ENCODE data around the gene HTRA3.

Gene HTRA3

DNA sequence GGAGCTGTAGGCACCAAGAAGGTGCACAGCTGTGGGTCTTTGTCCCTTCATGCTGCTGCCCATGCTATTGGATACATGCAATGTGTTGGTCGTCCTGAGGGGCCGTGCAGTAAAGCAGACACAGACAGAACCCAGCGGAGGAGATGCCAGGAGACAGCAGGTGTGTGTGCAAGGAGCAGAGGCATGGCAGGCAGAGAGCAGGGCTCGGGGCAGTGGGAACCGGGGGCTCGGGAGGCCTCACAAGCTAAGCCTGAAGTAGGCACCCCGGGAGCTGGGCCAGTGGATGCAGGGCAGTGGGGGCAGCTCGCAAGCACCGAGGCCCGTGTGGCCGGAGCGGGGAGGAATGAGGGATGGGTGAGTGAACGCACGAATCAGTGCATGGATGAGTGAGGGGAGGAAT is 13.2 kb downstream of the HTRA3 start:
- no peak for DNase-seq

DNA sequence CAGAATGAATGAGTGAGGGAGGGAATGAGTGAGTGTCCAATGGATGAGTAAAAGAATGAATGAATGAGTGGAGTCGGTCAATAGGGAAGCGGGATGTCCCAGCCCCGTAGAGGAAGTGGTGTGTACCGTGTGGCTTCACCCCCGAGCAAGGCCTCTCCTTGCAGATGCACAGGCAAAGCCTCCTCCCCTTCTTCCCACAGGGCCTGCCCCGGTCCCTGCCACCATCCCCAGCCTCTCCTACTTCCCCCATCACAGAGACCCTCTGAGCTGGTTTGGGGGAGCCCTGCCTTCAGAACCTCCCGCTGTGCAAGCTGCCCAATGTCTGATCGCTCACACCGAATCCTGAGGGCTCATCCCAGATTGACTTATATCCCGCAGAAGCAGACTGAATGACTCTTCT is 13.6 kb downstream of the HTRA3 start:
- no peak for DNase-seq

DNA sequence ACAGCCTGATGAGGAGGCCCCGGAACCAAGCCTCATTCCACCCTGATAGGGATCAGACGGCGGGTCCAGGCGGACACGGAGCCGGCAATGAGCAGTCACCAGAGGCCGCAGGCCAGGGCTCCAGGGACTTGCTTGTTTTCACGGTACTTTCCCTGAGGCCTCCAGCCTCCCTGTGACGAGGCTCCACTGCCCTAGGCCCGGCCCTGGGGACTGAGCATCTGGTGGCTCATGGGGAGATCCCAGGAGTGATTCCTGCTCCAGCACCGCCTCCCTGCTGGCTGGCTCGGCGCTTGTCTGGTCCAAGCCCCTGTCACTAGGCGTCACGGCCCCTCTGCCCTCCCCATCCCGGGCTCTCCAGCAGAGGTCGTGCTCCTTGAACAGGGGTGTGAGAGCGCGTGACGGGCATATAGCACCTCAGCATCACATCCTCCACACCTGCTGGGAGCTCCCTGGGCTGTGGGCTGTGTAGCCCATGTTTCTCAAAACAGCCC is 14.1 kb downstream of the HTRA3 start:
- DNase-seq: no peak

DNA sequence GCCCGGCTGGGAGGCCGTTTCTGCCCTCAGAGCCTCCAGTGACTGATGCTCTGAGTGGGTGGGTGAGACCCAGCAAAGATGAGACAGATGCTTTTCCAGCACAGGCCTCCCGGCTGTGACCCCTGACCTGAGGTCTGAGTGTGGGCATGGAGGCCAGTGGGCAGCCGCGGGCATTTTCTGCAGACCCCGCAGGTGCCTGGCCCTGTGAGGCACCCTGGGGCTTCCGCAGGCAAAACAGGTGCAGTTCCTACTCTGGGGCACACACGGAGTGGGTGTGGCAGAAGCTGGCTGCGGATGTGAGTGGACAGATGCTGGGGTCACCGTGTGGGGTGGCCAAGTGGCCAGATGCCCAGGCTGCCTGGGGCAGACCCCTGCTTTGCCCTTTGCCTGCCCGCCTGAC is 14.8 kb downstream of the HTRA3 start:
- no peak for DNase-seq

- DNase-seq: no peak
These were observed 15.8 kb downstream of the HTRA3 start for GRCh38 chr4:8285143-8285975.

DNA sequence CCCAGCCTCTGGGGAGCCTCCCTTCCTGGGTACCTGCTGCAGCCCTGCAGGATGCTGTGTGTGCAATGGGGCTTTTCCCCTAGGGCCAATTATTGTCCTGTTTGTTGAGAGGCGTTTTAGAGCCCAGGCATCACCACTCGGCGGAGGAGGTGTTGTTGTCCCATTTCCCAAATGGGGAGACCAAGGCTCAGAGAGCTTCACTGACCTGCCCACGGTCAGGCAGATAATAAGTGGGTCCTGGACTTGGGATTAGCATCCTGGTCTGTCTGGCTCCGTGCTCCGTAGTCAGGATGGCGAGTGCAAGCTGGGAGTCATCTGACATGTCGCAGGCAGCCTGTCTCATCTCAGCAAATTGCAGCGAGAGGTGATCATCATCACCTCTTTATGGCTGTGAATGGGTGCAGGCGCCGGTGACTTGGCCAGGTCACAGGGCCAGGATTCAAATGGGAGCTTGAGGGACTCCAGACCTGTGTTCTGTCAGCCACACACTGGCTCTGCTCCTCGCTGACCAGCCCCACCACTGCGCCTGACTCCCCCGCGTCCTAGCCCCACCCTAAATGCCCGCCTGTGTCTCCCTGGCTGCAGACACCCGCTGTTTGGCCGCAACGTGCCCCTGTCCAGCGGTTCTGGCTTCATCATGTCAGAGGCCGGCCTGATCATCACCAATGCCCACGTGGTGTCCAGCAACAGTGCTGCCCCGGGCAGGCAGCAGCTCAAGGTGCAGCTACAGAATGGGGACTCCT is 16.6 kb downstream of the HTRA3 start:
- DNase-seq: no peak

- no peak for DNase-seq
These were observed 17.3 kb downstream of the HTRA3 start for GRCh38 chr4:8286719-8287342.

GRCh38 chr4:8287343-8288280 is 18.1 kb downstream of the HTRA3 start:
- no peak for DNase-seq

DNA sequence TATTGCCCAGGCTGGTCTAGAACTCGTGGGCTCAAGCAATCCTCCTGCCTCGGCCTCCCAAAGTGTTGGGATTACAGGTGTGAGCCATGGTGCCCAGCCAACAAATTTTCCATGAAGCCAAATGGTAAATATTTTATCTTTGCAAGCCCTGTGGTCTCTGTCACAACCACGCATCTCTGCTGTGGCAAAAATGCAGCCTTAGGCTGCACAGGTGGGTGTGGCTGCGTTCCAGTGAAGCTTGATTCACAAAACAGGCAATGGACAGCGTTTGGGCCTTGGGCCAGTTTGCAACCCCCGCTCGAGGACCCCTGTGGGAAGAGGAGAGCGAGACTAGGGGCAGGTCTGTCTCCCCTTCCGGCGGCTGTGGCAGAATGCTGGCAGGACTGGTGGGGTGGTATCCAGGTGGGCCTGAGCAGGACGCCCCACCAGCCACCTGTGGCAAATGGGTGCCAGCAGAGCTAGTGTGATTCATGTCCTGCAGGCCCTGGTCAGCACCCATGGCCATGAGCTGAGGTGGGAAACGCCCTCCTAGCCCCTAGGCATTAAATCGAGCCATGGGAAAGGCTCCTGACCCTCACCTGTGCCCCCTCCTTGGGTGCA is 19.7 kb downstream of the HTRA3 start:
- DNase-seq: no peak

DNA sequence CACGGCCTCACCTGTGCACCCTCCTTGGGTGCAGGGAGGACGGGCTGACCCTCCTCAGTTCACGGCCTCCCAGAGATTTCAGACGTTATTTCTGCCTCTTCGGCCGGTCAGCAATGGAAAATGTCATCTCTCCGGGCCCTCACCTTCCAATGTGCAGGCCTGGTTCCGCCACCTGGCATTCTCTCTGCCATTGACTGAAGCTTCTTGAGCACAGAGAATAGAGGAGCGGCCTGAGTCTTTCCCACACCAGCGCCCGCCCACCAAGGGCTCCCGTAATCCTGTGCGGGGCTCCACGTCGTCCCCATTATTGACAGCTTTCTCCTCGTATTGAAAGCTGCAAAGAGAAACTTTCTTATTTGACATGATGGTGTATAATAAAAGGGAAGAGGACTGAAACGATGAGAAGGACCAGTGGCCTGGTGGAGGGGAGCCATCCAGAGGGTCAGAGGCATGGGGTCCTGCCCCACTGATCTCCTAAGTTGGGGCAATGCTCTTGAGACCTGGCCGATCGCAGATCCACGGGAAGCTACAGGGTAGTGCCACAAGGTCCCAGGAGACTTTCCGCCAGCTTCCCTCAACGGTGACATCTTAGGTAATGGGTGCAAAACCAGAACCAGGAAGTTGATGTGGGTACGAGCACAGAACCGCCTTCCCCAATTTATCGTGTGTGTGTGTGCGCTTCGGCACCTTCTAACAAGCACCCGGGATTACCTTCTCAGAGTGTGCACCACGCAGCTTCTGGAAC is 20.6 kb downstream of the HTRA3 start:
- no peak for DNase-seq

DNA sequence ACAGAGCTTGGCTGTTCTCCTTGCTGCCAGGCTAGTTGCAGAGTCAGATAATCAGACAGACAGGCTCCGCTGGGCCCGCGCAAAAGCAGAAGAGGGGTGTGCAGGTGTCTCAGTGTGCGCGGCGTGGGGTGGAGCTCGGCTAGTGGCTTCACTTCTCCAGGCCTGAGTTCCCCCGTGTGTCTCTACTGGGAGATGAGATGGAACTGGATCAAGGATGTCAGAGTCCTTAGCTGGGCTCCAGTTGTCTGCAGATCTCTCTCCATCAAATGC is 21.1 kb downstream of the HTRA3 start:
- no peak for DNase-seq

DNA sequence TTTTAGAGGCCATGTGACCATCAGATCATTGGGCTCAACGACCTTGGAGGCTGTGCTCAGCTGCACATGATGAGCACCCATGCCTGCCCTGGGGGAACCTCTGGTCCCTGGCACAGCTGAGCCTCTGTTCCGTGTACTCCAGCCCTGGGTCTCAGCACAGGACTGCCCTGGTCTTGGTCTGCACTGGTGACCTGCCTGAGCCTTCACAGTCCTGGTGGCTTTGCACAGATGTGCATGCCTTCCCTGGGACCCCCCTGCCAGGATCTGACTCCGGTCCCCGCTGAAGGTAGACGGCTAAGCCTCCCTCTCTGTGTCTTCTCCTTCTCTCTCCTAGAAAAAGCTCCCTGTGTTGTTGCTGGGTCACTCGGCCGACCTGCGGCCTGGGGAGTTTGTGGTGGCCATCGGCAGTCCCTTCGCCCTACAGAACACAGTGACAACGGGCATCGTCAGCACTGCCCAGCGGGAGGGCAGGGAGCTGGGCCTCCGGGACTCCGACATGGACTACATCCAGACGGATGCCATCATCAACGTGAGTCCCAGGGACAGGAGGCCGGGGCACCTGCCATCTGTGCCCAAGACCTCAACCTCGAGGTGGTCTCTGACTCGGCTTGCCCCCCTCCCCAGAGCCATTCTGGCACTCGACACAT is 21.6 kb downstream of the HTRA3 start:
- DNase-seq: no peak

- no peak for DNase-seq
These were observed 22.3 kb downstream of the HTRA3 start for GRCh38 chr4:8291701-8292477.

GRCh38 chr4:8292478-8293107 is 23.0 kb downstream of the HTRA3 start:
- no peak for DNase-seq

DNA sequence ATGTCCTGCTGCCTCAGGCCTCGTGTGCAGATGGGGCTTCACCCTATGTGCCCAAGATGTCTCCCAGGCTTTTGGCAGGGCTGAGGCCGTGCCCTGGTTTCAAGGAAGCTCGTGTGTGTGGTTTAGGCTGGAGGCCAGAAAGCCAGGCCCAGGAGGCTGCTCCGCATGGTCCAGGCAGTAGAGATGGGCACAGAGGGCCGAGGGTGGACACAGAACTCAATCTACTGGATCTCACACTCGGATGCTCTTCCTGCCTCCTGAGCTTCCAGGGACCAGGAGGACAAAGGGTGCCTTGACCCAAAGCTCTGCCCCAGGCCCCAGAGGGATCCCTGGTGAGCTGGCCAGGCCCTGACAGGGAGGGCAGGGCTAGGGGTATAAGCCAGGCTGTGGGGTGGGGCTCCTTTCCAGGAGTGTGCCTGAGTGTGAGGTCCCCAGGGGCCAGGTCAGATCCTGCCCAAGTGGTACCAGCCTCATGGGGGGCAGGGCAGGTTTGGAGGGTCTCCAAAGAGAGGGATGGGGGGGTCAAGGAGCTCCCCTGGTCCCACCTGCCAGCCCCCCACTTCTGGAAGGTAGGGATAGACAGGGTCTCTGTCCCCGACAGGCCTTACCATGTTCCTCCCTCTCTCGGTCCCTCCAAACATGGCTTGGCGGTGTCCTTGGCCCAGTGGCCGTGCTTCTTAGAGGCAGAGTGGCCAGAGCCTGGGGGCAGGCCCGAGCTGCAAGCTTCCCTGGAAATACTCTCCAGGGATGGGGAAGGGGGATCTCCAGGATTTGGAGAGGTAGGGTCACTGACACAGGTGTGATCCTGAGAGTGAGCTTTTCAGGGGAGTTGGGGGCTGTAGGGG is 23.8 kb downstream of the HTRA3 start:
- DNase-seq: no peak

DNA sequence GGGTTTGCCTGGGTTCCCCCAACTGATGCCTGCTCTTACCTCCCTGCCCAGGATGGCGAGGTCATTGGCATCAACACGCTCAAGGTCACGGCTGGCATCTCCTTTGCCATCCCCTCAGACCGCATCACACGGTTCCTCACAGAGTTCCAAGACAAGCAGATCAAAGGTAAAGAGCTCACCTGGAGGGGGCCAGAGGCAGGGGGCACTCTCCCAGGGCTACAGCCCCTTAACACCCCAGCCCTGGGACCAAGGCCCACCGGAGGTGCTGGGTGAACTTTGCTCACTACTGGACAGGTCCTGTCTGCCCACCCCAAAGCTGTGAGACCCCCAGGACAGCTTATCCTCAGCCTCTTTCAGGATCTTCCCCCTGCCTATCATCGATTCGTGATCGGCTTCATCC is 24.5 kb downstream of the HTRA3 start:
- no peak for DNase-seq

DNA sequence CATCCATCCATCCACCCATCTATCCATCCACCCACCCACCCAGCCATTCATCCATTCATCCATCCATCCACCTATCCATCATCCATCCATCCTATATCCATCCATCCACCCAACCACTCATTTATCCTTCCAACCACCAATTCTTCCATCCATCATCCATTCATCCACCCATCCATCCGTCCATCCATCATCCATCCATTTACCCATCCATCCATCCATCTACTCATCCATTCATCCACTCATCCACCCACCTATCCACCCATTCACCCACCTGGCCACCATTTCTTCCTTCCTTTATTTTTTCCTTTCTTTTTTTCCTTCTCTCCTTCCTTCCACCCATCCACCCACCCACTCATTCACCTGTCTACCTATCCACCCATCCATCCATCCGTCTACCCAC is 25.2 kb downstream of the HTRA3 start:
- DNase-seq: no peak

DNA sequence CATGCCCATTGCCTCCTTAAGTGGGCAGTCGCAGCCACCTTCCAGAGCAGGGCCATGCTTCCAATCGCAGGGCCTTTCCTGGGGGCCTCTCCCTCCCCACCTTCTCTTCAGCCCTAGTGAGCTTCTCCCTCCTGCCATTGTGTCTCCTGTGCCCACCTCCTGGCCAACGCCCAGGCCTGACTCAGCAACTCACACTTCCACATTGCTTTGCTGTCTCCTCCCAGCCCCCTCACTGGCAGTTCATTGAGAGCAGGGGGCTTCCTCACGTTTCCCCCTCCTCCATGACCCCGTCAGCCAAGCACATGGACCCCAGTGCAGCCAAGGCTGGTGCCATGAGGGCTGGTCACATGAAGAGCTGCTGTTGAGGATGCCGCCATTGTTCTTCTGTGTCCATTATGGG is 25.9 kb downstream of the HTRA3 start:
- DNase-seq: no peak

GRCh38 chr4:8296491-8296890 is 26.9 kb downstream of the HTRA3 start:
- no peak for DNase-seq

Data from NCI-H1092 (cell line).